Stromal cell of bone marrow (primary cell): ENCODE measurements around the gene CDC73.

Source experiments
- DNase-seq: peaks from one replicate; pipeline ENCODE4 v3.0.0-alpha.2; 2012; ENCODE audit warnings: low read depth

The CDC73 gene

GRCh38 chr1:193121616-193122593, at the start of gene CDC73:
Gene CDC73 (plus strand): TSS chr1:193122031. CDS start chr1:193122201, 170 bp downstream.
- peak; percentile 90 for DNase-seq

GRCh38 chr1:193077991-193078390, 43.8 kb upstream of the CDC73 start:
- DNase-seq, result no peak

GRCh38 chr1:193079187-193079586, 42.6 kb upstream of the CDC73 start:
- no peak for DNase-seq

- no peak for DNase-seq
These were observed 38.3 kb upstream of the CDC73 start for GRCh38 chr1:193083365-193084088.

- no peak for DNase-seq
These were observed 36.6 kb upstream of the CDC73 start for GRCh38 chr1:193085263-193085662.

- DNase-seq, result no peak
These were observed 35.5 kb upstream of the CDC73 start for GRCh38 chr1:193086342-193086741.

GRCh38 chr1:193087893-193088292, 33.9 kb upstream of the CDC73 start:
- DNase-seq, result no peak

GRCh38 chr1:193090865-193091264, 31.0 kb upstream of the CDC73 start:
- no peak for DNase-seq

GRCh38 chr1:193094112-193094511, 27.7 kb upstream of the CDC73 start:
- no peak for DNase-seq

GRCh38 chr1:193102662-193103061, 19.2 kb upstream of the CDC73 start:
- no peak for DNase-seq

GRCh38 chr1:193103759-193104501, 17.9 kb upstream of the CDC73 start:
- DNase-seq, result no peak

- DNase-seq, result no peak
These were observed 17.3 kb upstream of the CDC73 start for GRCh38 chr1:193104502-193104906.

- DNase-seq, result peak; percentile 81
These were observed 16.7 kb upstream of the CDC73 start, which contains the start of gene GLRX2 for GRCh38 chr1:193104907-193105820. Gene GLRX2 (minus strand): TSS chr1:193105414. CDS start chr1:193105382, 32 bp downstream.

- no peak for DNase-seq
These were observed 16.0 kb upstream of the CDC73 start for GRCh38 chr1:193105821-193106177.

- no peak for DNase-seq
These were observed 13.4 kb upstream of the CDC73 start for GRCh38 chr1:193108471-193108870.

- no peak for DNase-seq
These were observed 12.2 kb upstream of the CDC73 start for GRCh38 chr1:193109619-193110018.

GRCh38 chr1:193110246-193110645, 11.6 kb upstream of the CDC73 start:
- DNase-seq, result no peak

- no peak for DNase-seq
These were observed 11.0 kb upstream of the CDC73 start for GRCh38 chr1:193110864-193111263.

GRCh38 chr1:193111641-193112090, 10.2 kb upstream of the CDC73 start:
- peak; percentile 61 for DNase-seq

GRCh38 chr1:193113258-193113991, 8.4 kb upstream of the CDC73 start:
- DNase-seq, result no peak
